GM10266 (cell line): ENCODE results near the gene TMEM89.

Experiments
- DNase-seq: peaks from one replicate; pipeline ENCODE4 v3.0.0; 2012; ENCODE audit errors: extremely low spot score
- CTCF ChIP-seq: IDR thresholded peaks from 2 replicates; pipeline ENCODE4 v1.5.1; 2012; ENCODE audit warnings: mild to moderate bottlenecking, low read depth; ENCODE audit not compliant: control insufficient read depth, insufficient read depth; ENCODE audit errors: missing control alignments

TMEM89 gene

GRCh38 chr3:48593337-48593736 is 28.2 kb downstream of the TMEM89 start:
- DNase-seq, result no peak
- no peak for TF ChIP-seq CTCF

DNA sequence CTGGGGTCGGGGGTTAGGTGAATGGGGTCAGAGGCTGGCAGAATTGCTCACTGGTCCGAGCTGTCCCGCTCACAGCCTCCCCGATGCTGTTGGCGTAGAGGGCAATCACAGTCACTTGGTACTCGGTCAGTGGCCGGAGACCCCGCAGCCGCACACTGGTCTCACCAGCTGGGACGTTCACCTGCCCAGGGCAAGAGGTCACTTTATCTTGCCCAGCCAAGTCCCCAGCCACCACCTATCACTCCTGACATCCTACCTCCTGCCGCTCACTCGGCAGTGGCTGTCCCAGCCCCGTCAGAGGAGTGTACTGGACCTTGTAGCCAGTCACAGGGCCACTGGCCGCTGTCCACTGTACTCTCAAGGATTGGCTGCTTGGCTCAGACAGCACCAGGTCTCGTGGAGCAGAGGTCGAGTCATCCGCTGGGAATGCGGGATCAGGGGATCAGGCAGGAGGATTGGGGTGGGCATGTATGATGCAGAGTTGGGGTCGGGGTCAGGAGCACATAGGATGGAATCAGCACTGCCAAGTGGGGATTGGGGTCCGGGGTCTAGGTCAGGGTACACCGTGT is 29.0 kb downstream of the TMEM89 start:
- DNase-seq, result no peak
- no peak for TF ChIP-seq CTCF

DNA sequence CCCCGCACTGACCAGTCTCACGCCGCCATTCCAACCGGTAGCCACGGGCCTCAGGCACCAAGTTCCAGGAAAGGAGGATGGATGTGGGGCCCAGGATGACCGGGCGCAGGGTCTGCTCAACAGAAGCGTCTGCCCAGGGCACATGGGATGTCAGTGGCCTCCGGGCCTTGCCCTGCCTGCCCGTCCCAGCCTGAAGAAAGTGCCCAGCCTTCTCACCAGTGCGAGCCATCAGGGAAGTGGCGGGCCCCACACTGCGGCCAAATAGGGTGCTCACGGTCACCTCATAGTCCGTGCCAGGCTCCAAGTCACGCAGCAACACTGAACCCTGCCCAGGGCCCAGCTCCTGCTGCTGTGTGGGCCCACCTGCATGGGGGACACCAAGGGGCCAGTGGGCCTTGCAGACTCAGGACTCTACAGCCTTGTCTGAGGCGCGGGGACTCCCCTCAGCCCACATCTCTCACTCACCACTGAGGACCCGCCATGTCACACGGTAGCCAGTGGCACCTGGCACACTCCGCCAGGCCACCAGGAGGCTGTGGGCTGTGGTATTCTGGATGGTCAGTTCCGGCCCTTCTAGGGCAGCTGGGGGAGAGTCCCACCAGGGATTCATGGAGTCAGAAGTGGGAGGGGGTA is 29.6 kb downstream of the TMEM89 start:
- TF ChIP-seq CTCF, result no peak
- DNase-seq, result no peak

DNA sequence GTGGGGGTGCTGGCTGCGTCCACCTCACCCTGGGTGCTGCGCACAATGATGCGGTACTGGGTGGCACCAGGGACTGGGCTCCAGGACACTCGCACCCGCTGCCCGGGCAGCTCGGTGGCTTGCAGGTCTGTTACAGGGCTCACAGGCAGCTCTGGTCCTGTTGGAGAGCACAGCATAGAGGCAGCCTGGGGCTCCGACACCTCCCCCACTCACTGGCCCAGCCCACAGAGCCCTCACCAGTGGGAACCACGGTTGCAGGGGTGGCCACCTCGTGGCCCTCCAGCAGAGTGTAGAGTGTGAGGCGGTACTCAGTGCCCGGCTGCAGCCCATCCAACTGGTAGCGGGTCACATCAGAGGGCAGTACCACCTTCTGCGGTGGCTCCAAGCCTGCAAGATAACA is 30.1 kb downstream of the TMEM89 start:
- DNase-seq, result no peak
- TF ChIP-seq CTCF, result no peak

DNA sequence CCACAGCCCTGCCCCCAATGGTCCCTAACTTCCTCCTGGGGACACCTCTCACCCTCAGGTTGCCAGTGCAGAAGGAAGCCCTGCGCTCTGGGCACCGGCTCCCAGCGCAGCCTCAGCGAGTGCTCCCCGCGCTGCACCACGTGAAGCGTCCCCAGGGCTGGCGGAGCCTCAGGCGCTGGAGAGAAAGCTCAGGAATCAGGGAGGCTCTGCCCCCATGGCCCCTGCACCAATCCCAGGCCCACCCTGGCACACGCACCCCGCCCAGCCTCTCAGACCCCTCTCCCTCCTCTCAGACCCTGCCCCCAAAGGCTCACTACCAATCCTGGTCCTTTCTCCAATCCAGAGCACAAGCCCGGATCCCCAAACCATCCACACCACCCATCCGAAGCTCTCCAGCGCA is 33.3 kb downstream of the TMEM89 start:
- TF ChIP-seq CTCF, result no peak
- no peak for DNase-seq

GRCh38 chr3:48587686-48588085 is 33.9 kb downstream of the TMEM89 start:
- no peak for TF ChIP-seq CTCF
- no peak for DNase-seq

- no peak for TF ChIP-seq CTCF
- no peak for DNase-seq
These were observed 36.2 kb downstream of the TMEM89 start for GRCh38 chr3:48585411-48585810.
